ENCODE measurements around the gene PRDX3.

DNA sequence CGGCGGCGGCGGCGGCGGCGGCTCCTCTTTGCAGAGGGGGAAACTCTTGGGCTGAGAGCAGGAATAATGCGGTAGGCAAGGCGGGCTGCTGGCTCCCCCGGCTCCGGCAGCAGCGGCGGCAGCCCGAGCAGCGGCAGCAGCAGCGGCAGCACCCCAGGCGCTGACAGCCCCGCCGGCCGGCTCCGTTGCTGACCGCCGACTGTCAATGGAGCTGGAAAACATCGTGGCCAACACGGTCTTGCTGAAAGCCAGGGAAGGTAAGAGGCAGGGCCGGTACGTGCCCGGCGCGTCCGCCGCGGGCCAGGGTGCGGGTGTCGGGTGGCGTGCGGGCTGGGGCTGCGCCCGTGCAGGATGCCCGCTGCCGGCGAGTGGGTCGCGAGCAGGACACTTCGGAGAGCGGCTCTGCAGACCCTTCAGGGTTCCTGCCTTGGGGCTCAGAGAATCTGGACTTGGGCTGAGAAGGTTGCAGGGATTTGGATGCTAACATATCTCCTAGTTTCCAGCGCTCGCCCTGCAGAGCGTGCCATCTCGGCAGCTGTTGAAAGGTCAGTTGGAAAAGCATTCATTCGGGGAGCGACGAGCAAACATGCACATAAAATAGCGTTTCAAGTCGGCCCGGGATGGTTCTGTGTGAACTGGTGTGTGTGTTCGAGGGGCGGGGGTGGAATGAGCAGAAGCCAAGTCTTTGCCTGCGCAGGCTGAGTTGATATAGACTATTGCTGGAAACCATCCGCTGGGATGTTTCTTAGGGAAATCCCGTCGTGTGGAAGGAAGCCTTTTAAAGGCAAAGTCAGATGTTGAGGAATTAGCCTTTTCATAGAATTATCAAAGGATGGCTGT, 29.3 kb upstream of the PRDX3 start:
- TF ChIP-seq, protein P1, sequence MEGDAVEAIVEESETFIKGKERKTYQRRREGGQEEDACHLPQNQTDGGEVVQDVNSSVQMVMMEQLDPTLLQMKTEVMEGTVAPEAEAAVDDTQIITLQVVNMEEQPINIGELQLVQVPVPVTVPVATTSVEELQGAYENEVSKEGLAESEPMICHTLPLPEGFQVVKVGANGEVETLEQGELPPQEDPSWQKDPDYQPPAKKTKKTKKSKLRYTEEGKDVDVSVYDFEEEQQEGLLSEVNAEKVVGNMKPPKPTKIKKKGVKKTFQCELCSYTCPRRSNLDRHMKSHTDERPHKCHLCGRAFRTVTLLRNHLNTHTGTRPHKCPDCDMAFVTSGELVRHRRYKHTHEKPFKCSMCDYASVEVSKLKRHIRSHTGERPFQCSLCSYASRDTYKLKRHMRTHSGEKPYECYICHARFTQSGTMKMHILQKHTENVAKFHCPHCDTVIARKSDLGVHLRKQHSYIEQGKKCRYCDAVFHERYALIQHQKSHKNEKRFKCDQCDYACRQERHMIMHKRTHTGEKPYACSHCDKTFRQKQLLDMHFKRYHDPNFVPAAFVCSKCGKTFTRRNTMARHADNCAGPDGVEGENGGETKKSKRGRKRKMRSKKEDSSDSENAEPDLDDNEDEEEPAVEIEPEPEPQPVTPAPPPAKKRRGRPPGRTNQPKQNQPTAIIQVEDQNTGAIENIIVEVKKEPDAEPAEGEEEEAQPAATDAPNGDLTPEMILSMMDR (IDR thresholded peaks at IDR 0.05; ENCODE audit: low read depth, low read length, missing input control), result no peak
- TF ChIP-seq, protein P2, sequence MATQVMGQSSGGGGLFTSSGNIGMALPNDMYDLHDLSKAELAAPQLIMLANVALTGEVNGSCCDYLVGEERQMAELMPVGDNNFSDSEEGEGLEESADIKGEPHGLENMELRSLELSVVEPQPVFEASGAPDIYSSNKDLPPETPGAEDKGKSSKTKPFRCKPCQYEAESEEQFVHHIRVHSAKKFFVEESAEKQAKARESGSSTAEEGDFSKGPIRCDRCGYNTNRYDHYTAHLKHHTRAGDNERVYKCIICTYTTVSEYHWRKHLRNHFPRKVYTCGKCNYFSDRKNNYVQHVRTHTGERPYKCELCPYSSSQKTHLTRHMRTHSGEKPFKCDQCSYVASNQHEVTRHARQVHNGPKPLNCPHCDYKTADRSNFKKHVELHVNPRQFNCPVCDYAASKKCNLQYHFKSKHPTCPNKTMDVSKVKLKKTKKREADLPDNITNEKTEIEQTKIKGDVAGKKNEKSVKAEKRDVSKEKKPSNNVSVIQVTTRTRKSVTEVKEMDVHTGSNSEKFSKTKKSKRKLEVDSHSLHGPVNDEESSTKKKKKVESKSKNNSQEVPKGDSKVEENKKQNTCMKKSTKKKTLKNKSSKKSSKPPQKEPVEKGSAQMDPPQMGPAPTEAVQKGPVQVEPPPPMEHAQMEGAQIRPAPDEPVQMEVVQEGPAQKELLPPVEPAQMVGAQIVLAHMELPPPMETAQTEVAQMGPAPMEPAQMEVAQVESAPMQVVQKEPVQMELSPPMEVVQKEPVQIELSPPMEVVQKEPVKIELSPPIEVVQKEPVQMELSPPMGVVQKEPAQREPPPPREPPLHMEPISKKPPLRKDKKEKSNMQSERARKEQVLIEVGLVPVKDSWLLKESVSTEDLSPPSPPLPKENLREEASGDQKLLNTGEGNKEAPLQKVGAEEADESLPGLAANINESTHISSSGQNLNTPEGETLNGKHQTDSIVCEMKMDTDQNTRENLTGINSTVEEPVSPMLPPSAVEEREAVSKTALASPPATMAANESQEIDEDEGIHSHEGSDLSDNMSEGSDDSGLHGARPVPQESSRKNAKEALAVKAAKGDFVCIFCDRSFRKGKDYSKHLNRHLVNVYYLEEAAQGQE (IDR thresholded peaks at IDR 0.05), result no peak
- TF ChIP-seq RAD21 (IDR thresholded peaks at IDR 0.05), result peak in 1 of 2 donors; percentile 32
